Measurements from ENCODE around the gene NOS1AP.

The NOS1AP gene

DNA sequence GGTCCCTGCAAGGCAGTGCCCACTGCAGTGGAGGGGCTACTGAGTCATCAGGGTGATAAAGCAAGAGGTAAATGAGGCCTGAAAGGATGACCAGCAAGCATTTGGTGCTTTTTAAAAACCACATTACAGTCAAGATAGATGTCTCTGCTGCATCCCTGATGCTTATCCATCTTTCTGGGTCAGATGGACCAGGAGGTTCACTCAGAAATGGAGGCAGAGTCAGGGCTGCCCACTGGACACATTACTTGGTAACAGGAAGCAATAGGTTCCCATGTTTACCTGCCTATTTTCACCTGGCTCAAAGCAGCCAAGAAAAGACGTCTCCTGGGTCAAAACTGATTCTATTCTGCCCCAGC is 303.6 kb downstream of the NOS1AP start:
- no peak for DNase-seq (ENCODE audit: extremely low spot score)
- TF ChIP-seq NFRKB (IDR thresholded peaks at IDR 0.05) (no peak), LEF1 (IDR thresholded peaks at IDR 0.05; ENCODE audit: borderline replicate concordance) (no peak), FOXM1 (IDR thresholded peaks at IDR 0.05; ENCODE audit: borderline replicate concordance) (no peak), L3MBTL2 (conservative IDR thresholded peaks at IDR 0.05) (no peak), SP1 (IDR thresholded peaks at IDR 0.05) (no peak), BHLHE40 (IDR thresholded peaks at IDR 0.05; ENCODE audit: borderline replicate concordance) (no peak), FOXA1 (IDR thresholded peaks at IDR 0.05) (no peak), SUZ12 (IDR thresholded peaks at IDR 0.05) (no peak), ELF4 (IDR thresholded peaks at IDR 0.05) (no peak), FOXK2 (IDR thresholded peaks at IDR 0.05) (no peak), HDGF (IDR thresholded peaks at IDR 0.05; ENCODE audit: borderline replicate concordance) (no peak), ZNF384 (IDR thresholded peaks at IDR 0.05) (no peak), ARNT (IDR thresholded peaks at IDR 0.05) (no peak), CTBP1 (IDR thresholded peaks at IDR 0.05; ENCODE audit: borderline replicate concordance) (no peak), TARDBP (IDR thresholded peaks at IDR 0.05) (no peak)
- TF ChIP-seq, protein P1, sequence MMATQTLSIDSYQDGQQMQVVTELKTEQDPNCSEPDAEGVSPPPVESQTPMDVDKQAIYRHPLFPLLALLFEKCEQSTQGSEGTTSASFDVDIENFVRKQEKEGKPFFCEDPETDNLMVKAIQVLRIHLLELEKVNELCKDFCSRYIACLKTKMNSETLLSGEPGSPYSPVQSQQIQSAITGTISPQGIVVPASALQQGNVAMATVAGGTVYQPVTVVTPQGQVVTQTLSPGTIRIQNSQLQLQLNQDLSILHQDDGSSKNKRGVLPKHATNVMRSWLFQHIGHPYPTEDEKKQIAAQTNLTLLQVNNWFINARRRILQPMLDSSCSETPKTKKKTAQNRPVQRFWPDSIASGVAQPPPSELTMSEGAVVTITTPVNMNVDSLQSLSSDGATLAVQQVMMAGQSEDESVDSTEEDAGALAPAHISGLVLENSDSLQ (IDR thresholded peaks at IDR 0.05), result no peak
- POLR2A ChIA-PET, result no interaction called here
- CTCF ChIA-PET, result no interaction called here

DNA sequence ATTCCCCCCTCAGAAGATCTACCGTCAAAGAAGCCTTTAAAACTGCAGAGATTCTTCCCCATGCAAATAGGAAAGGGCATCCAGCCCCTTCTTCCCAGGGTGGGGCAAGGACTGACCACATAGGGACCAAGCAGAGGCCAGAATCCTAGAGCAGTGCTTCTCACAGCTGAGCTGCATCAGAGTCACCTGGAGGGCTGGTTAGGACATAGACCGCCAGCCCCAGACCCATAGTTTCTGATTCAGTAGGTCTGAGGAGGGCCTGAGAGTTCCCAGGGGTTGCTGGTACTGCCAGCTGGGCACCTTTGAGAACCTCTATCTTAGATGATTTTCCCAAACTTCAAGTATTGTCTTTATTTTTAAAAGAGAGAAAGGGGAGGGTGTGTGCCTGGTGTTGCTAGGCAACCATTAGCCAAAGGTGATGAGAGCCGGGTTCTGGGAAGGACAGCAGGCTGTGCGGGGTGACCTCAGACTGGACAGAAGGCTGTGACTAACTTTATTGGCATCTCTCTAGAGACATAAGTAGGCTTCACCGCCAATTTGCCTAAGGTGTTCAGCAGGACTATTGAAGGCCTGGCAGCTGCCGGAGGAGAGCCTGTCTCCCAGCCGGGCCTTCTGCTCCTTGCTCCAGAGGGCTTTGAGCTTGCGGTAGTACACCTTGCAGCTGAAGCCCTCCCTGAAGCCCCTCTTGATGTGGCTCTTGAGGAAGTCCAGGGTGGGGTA is 304.2 kb downstream of the NOS1AP start:
- ChIA-PET POLR2A (no interaction called here), CTCF (no interaction called here)
- DNase-seq (ENCODE audit: extremely low spot score), result no peak
- TF ChIP-seq ZNF384 (IDR thresholded peaks at IDR 0.05) (no peak), SP1 (IDR thresholded peaks at IDR 0.05) (no peak), ELF4 (IDR thresholded peaks at IDR 0.05) (no peak), CTBP1 (IDR thresholded peaks at IDR 0.05; ENCODE audit: borderline replicate concordance) (no peak), FOXK2 (IDR thresholded peaks at IDR 0.05) (no peak), ARNT (IDR thresholded peaks at IDR 0.05) (no peak)

DNA sequence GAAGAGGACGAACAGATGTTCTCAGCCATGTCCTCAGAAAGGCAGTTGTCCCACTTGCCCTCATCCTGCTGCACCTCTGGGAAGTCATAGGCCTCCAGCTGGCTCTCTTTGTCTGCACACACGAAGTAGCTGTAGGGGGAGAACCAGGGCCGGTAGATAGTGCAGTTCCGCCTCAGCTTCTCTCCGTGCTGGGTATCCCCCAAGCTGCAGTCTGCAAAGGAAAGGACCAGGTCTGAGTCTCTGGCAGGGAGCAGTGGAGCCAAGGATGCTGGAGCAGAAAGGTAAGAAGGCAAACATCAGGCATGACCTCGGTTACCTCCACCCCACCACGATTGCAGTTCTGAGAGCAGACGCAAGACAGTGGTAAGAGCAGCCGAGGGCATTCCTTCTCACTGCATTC is 304.9 kb downstream of the NOS1AP start:
- no peak for DNase-seq (ENCODE audit: extremely low spot score)
- ChIA-PET CTCF (no interaction called here), POLR2A (no interaction called here)
- TF ChIP-seq LEF1 (IDR thresholded peaks at IDR 0.05; ENCODE audit: borderline replicate concordance) (no peak), ZNF384 (IDR thresholded peaks at IDR 0.05) (no peak), CTBP1 (IDR thresholded peaks at IDR 0.05; ENCODE audit: borderline replicate concordance) (no peak), TARDBP (IDR thresholded peaks at IDR 0.05) (no peak)

DNA sequence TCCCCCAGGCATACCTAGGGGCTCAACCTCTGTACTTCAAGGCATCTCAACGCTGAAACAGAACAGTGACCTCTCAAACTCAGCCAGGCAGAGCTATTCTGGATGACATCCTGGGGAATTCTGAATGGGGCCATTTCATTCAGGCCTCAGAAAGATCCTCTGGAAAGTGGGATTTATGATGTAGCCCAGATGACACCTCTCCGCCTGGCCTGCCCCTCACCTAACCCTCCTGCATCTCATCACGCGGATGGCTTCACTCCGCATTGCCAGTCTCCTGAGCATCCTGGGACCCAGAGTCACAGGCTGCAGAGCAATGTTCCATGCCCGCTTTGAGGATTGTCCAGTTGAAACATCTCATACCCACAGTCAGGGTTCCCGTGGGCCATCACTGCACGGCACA is 306.0 kb downstream of the NOS1AP start:
- ChIA-PET CTCF (no interaction called here), POLR2A (no interaction called here)
- DNase-seq (ENCODE audit: extremely low spot score), result no peak
- TF ChIP-seq LEF1 (IDR thresholded peaks at IDR 0.05; ENCODE audit: borderline replicate concordance), result no peak
- TF ChIP-seq BHLHE40 (IDR thresholded peaks at IDR 0.05; ENCODE audit: borderline replicate concordance), result no peak
- TF ChIP-seq, protein P1 (IDR thresholded peaks at IDR 0.05), result no peak
- TF ChIP-seq L3MBTL2 (conservative IDR thresholded peaks at IDR 0.05), result no peak
- TF ChIP-seq CTBP1 (IDR thresholded peaks at IDR 0.05; ENCODE audit: borderline replicate concordance), result no peak
- no peak for TF ChIP-seq ARNT (IDR thresholded peaks at IDR 0.05)

DNA sequence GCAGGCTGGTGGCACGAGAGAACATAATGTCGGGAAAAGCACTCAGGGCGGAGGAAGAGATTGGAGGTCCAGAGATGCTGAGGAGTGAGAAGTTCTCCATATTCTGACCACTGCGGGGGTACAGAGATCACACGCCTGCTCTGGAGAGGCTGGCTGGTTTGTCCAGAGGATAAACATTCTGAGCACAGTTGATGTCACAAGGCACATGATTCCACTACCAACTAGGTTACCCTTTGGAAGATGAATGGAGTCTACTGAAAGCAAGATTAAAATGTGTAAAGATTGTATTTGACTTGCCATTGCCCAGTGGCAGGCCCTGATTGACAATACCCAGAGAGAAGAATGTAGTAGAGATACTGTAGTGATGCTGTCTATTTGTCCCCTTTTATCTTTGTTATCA is 307.2 kb downstream of the NOS1AP start, which contains the start of gene SPATA46:
Gene SPATA46 (minus strand): TSS at position 164 of the 400 bp plus-strand sequence. CDS start 64 bp downstream, at position 100.
- ChIA-PET POLR2A (no interaction called here), CTCF (no interaction called here)
- TF ChIP-seq LEF1 (IDR thresholded peaks at IDR 0.05; ENCODE audit: borderline replicate concordance) (no peak), FOXK2 (IDR thresholded peaks at IDR 0.05) (no peak), CTBP1 (IDR thresholded peaks at IDR 0.05; ENCODE audit: borderline replicate concordance) (no peak), ZNF384 (IDR thresholded peaks at IDR 0.05) (no peak), HDGF (IDR thresholded peaks at IDR 0.05; ENCODE audit: borderline replicate concordance) (no peak)
- TF ChIP-seq, protein P1 (IDR thresholded peaks at IDR 0.05), result no peak
- no peak for DNase-seq (ENCODE audit: extremely low spot score)

DNA sequence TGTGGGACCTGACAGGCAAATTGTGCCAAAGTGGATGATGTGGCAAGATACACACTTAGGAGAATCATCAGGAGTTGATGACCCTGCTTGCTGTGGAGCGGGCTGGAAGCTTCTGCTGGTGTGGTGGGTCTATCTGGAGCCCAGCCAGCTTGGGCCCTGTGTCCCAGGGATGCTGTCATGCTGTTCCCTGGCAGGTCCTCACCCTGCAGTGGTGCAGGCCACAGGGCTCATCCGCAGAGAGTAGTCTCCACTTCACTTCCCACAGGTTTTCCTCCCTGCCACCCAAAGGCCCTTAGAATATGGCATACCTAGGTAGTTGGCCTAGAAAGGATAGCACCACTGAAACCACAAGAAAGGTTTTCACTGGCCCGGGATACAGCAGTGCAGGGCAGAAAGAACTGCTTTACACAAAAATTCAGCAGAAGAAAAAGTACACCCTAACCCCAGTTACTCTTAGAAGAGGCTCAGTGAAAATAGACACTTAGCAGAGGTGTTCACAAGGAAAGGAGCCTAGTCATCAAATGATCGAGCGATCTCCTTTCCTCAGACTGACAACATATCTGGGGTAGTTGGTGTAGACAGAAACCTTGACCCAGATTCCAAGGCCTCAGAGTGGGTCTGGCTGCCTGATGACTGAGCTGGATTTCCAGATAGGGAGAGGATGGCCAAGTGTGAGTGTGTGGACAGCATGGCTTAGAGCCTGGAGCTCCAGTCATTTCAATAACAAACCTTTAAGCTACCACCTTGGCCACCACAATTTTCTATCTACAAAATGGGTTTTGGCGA is 310.8 kb downstream of the NOS1AP start:
- CTCF ChIA-PET, result no interaction called here
- DNase-seq (ENCODE audit: extremely low spot score), result no peak
- POLR2A ChIA-PET, result no interaction called here
- TF ChIP-seq BHLHE40 (IDR thresholded peaks at IDR 0.05; ENCODE audit: borderline replicate concordance) (no peak), HDGF (IDR thresholded peaks at IDR 0.05; ENCODE audit: borderline replicate concordance) (no peak), L3MBTL2 (conservative IDR thresholded peaks at IDR 0.05) (no peak), ARNT (IDR thresholded peaks at IDR 0.05) (no peak), TARDBP (IDR thresholded peaks at IDR 0.05) (no peak), FOXA1 (IDR thresholded peaks at IDR 0.05) (no peak), FOXM1 (IDR thresholded peaks at IDR 0.05; ENCODE audit: borderline replicate concordance) (no peak), SP1 (IDR thresholded peaks at IDR 0.05) (no peak), ZNF384 (IDR thresholded peaks at IDR 0.05) (no peak), ELF4 (IDR thresholded peaks at IDR 0.05) (no peak), CTBP1 (IDR thresholded peaks at IDR 0.05; ENCODE audit: borderline replicate concordance) (no peak), SUZ12 (IDR thresholded peaks at IDR 0.05) (no peak), NFRKB (IDR thresholded peaks at IDR 0.05) (no peak), LEF1 (IDR thresholded peaks at IDR 0.05; ENCODE audit: borderline replicate concordance) (no peak), FOXK2 (IDR thresholded peaks at IDR 0.05) (no peak)
- TF ChIP-seq, protein P1 (IDR thresholded peaks at IDR 0.05), result no peak
